ENCODE results near the gene PUSL1.

Gene PUSL1

GRCh38 chr1:1337793-1338147 is 29.4 kb downstream of the PUSL1 start:
- no peak for DNase-seq (ENCODE audit: extremely low read depth, insufficient read length)
- H3K36me3 ChIP-seq (ENCODE audit: control insufficient read depth, insufficient read depth, low read length): peaks cover 4% of the 10 kb centered on the region
- H3K27me3 ChIP-seq (replicated peaks; ENCODE audit: control insufficient read depth, insufficient read depth, low read length): no peaks in the 10 kb centered on the region
- no peak overlapping the region for H3K4me3 ChIP-seq (replicated peaks; ENCODE audit: low read depth, low read length)
- TF ChIP-seq CTCF (IDR thresholded peaks at IDR 0.05; ENCODE audit: insufficient read depth, low read length, poor library complexity, severe bottlenecking): no peak

DNA sequence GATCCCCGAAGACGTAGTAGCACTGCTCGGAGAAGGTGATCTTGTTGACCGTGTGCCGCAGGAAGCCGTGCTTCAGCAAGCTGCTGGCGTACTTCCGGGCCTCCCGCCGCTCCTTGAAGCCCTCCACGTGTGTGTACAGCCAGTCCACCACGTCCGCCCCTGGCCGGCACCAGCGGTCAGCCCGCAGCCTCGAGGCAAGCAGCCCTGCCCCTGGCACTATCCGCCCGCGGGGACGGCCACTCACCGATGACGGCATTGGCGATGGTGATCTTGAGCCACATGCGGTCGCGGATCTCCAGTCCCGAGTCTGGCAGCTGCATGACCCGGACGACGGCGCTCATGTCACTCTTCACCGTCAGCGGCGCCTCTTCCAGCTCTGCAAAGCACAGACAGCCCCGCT is 29.9 kb downstream of the PUSL1 start:
- no peak for TF ChIP-seq CTCF (IDR thresholded peaks at IDR 0.05; ENCODE audit: insufficient read depth, low read length, poor library complexity, severe bottlenecking)
- peaks cover 4% of the 10 kb centered on the region for H3K36me3 ChIP-seq (ENCODE audit: control insufficient read depth, insufficient read depth, low read length)
- DNase-seq (ENCODE audit: extremely low read depth, insufficient read length): no peak
- no peaks in the 10 kb centered on the region for H3K27me3 ChIP-seq (replicated peaks; ENCODE audit: control insufficient read depth, insufficient read depth, low read length)
- H3K4me3 ChIP-seq (replicated peaks; ENCODE audit: low read depth, low read length): no peak overlapping the region

DNA sequence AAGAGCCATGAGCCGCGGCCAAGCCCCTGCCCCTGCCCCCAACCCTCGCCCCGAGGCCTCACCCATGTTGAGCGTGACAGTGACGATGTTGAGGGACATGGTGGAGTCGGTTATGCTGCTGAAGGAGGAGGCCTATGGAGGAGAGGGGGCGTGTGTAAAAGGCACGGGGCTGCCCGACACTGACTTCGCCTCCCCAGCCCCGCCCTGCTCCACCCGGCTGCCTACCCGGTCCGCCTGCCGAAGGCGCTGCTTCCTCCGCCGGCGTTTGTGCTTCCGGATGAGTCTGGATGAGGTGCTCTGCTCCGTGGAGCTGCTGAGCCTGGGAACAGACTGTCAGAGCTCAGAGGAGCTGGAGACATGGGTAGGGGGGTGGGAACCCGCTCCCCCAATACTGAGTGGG is 31.8 kb downstream of the PUSL1 start:
- no peak for DNase-seq (ENCODE audit: extremely low read depth, insufficient read length)
- H3K4me3 ChIP-seq (replicated peaks; ENCODE audit: low read depth, low read length): no peak overlapping the region
- TF ChIP-seq CTCF (IDR thresholded peaks at IDR 0.05; ENCODE audit: insufficient read depth, low read length, poor library complexity, severe bottlenecking): no peak
- H3K27me3 ChIP-seq (replicated peaks; ENCODE audit: control insufficient read depth, insufficient read depth, low read length): no peaks in the 10 kb centered on the region
- peaks cover 4% of the 10 kb centered on the region for H3K36me3 ChIP-seq (ENCODE audit: control insufficient read depth, insufficient read depth, low read length)

DNA sequence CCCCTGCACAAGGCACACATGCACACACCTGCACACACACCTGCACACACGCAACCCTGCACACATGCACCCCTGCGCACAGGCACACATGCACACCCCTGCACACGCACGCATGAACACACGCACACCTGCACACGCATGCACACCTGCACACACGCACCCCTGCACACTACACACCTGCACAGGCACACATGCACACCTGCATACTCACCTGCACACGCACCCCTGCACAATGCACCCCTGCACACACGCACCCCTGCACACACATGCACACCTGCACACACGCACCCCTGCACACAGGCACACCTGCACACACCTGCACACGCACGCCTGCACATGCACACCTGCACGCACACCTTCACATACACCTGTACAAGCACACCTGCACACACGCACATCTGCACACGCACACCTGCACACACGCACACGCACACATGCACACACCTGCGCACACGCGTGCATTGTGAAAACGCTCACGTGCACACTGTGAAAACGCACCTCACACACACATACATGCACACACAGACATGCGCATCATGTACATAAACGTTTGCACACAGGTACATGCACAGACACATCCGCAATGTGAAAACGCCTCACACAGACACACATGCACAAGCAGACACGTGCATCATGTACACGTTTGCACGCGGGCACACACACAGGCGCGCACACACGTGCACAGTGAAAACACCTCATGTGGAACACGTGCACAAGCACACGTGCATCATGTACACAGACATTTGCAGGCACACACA is 32.6 kb downstream of the PUSL1 start:
- Histone ChIP-seq H3K36me3 (ENCODE audit: control insufficient read depth, insufficient read depth, low read length) (peaks cover 4% of the 10 kb centered on the region; the same call in 1 of the 2 replicates), H3K4me3 (replicated peaks; ENCODE audit: low read depth, low read length) (no peak overlapping the region), H3K27me3 (replicated peaks; ENCODE audit: control insufficient read depth, insufficient read depth, low read length) (no peaks in the 10 kb centered on the region)
- TF ChIP-seq CTCF (IDR thresholded peaks at IDR 0.05; ENCODE audit: insufficient read depth, low read length, poor library complexity, severe bottlenecking): no peak
- no peak for DNase-seq (ENCODE audit: extremely low read depth, insufficient read length)

GRCh38 chr1:1341549-1342021 is 33.2 kb downstream of the PUSL1 start:
- DNase-seq (ENCODE audit: extremely low read depth, insufficient read length): no peak
- Histone ChIP-seq H3K4me3 (replicated peaks; ENCODE audit: low read depth, low read length) (no peak overlapping the region), H3K36me3 (ENCODE audit: control insufficient read depth, insufficient read depth, low read length) (peaks cover 4% of the 10 kb centered on the region; the same call in 1 of the 2 replicates), H3K27me3 (replicated peaks; ENCODE audit: control insufficient read depth, insufficient read depth, low read length) (no peaks in the 10 kb centered on the region)
- no peak for TF ChIP-seq CTCF (IDR thresholded peaks at IDR 0.05; ENCODE audit: insufficient read depth, low read length, poor library complexity, severe bottlenecking)

All from GM06990 (cell line).